Measurements from ENCODE around the gene DYSF.
"Not testable (repeated sequence)": the region's sequence is repeated elsewhere in the genome, so short reads cannot be mapped to it uniquely, and the experiment has no call there.

The DYSF gene

DNA sequence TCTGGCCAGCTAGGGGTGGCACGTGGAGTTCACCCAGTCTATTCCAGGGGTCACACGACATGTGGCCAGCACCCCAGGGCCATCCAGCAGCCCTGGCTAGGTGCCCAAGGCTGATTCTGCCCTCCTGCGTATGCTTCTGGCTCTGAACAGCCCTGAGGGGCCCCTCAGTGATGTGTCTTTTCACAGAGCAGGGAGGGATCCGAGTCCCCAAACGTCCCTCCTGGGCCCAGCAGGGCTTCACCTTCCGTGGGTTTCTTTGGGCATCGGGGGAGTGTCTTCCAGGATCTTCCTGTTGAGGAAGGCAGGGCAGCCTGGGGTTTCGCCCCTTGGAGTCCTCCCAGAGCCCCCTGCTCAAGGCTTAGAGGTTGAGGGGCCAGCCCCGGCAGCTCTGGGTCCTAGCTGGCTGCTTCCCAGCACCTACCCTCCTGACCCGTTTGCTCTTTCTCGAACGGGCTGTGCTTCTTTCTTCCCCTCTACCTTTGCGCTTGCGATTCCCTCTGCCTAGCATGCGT, 165.9 kb downstream of the DYSF start:
- DNase-seq = no peak

DNA sequence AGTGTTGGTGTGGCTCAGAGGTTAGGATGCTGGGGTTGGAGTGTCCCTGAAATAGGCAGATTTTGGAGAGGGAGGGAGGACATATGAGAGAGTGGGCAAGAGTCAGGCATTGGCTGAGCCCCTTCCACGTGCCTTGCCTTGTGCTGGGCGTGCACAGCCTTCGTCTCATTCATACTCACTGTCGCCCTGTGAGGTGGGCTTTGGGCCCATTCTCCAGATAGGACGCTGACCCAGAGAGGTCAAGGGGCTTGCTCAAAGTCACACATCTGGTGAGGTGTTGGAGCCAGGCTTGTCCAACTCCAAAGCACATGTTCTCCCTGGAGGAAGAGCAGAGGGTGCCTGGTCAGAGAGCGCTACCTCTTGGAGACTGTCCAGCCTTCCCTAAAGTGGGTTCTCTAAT, 166.8 kb downstream of the DYSF start:
- no peak for DNase-seq

DNA sequence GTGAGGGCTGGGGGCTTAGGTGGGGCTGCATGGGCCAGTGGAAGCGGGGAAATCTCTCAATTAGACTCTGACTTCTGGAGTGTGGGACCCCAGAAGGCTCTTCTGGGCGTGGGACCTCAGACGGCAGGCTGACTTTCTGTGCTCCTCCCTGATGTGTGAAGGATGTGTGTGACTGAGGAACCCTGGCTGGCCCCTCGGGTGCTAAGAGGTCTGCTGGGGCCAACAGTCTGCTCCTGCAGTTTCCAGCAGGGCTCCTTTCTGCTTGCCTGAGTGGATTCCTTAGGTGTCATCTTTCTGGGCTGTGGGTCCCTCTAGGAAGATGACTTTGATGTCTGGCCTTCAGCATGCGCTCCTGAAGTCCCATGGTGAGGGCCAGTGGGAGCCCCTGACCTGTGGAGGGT, 167.5 kb downstream of the DYSF start:
- DNase-seq = no peak

DNA sequence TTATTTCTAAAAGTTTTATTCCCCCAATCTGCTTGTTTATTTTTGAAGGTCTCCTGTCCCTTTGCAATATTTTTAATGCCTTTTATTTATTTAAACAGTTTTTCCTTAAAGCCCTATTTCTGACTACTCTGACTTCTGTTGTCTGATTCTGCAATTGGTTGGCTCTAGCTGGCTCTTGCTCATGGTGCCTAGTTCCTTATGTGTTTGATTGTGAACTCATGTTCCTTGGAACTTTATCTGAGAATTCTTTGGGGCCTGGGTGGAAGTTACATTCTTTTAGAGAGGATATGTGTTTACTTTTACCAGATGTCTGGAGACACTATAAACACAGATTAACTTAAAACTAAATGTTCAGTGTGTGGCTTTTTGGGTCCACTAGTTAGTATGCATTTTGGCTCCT, 175.9 kb downstream of the DYSF start:
- DNase-seq = no peak

DNA sequence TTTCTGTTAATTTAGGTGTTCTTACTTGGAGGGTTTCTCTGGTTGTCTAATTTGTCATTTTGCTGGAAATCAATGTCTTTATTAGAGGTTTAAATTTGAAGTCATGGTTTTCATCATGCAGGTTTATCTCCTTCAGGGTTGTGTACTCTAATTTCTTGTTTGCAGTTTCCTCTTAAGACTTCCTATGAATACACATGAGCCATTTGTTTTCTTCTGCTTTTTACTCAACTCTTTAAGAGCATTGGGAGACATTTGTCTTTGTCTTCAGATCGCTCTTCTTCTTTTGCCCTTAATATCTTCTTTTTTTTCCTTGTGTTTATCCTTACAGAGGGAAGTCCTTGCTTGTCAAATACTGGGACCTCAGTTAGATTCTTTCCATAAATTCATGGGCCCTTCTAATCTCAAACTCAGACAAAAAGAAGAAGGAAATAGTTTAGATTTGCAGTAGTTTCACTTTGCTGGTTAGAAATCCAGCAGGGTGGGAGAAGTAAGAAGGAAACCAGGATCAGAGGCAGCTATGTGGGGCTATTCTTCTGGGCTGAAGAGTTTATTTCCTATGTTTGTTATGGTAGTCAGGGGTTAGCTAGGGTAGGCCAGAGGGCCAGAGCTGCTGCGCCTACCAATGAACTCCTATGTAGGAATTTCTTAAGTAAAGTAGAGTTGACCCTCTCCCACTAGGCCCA, 176.6 kb downstream of the DYSF start:
- no peak for DNase-seq

DNA sequence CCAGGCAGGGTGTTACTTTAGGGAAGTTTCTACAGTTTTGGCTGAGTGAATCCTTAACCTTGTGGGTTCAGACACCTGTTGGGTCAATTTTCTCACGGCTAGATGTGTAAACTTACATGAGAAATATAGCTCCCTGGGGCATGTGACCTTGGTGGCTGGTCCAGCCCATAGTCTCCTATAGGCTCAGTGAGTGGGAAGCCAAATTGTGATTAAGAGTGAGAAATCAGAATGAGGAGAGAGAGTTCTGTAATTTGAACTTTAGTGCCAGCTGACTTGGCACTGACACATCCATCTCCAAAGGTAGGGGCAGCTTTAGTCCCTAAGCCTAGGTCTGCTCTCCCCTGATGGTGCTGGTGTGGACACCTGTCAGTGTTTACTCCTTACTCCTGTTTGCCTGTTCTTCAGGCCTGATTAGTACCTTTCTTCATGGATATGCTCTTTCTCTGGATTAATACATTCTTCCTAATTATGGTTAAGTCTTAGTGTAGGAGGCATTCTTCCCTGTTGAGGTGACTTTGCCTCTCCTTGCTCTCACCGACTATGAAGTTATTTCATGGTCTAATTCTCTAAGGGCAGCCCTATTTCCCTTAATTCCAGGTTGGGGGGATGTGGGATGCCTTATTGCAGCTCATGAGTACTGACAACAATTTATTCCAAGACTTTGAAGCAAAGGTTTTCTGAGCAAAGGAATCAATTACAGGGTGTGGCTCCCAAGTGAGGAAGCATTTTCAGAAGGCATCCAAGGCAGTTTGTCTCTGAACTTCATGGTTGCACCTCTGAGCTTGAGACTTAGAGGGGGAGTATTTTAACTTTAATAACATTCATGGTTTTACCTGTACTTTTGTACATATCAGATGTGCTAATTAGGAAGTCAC, 177.3 kb downstream of the DYSF start:
- no peak for DNase-seq

DNA sequence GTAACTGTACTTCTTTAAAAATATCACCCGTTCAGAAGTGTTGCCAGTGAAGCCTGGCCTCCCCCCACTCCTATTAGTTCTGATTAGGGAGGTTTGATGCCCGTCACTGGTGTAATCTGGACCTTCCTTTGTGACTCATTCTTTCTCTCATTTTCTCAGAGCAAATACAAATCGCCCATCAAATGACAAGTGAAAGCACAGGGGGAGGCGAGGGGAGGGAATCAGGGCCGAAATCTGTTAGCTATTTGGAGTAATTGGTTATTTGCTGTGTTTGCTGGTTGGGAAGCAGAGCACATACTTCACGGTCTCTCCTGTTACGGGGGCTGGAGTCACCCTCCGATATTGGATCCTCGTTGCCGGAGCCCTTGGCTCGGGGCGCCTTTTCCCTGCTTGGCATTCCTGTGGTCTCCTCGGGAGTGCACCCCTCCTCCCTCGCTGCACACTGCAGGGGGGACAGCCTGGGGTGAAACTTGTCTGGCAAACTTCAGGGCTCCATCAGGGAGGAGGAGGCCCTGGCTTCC, 178.1 kb downstream of the DYSF start:
- no peak for DNase-seq

DNA sequence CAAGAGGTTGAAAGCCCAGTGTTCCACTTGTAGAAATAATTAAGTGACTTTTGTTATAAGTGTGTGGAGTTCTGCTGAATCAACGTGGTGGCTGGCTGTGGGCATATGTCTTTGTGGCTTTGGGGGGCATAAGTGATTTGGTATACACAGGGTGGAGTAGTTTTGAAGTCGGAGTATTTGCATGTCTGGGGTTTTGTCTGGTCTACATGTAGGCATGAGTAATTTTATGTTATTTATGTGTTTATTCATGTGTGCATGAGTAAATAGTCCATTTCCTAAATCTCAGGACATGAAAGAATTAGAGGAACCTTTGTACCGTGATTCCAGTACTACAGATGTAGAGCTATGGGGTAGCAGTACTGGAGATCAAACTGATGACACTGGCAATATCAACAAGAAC, 179.7 kb downstream of the DYSF start:
- DNase-seq = no peak

DNA sequence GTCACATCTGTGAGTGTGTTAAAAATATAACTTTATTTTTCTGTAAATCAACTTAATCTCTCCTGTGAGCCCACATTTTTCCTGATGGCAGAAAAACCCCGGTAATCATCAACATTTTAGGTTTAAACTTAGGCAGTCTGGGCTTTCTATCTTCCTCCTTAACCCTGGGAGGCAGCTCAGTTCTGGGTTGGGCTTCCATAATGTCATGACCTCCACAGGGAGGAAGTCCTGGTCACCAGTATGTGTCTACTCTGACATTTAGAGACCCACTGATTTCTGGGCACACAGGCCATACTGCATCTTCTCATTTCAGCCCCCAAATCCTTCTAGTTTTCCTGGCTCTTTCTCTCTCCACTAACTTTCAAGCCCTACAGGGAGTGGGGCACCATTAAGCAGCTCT, 181.2 kb downstream of the DYSF start:
- no peak for DNase-seq

DNA sequence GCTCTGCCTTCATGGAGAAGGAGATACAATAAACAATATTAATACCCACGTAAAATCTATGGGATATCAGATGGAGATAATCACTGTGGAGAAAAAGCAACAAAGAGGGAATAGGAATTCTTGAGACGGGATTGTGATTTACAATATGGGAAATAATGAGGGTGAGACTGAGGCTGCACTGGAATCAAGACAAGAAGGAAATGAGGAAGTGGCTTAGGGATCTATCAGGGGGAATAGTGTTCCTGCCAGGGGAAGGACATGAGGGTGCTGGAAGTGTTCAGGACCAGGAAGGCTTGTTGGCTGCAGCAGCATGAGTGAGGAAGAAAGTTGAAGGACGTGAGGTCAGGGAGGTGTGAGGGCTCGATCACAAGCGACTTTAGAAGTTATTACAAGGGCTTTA, 182.4 kb downstream of the DYSF start:
- DNase-seq = no peak

DNA sequence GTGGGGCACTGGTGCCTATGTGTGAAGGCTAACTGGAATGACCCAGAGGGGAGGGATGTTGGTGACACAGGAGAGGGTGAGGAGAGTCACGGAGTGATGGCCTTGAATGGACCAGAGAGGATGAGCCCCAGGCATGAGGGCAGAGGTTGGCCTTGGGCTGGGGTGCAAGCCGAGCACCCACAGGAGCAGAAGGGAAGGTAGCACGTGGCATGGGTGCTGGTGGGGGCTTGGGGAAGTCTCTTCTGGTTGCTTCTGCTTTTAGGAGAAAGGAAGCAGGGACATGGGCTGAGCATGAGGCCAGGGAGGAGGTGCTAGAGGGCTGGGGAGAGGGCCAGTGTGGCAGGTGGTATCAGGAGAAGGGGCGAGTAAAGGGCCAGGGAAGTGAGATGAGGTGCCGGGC, 183.8 kb downstream of the DYSF start:
- DNase-seq = no peak

DNA sequence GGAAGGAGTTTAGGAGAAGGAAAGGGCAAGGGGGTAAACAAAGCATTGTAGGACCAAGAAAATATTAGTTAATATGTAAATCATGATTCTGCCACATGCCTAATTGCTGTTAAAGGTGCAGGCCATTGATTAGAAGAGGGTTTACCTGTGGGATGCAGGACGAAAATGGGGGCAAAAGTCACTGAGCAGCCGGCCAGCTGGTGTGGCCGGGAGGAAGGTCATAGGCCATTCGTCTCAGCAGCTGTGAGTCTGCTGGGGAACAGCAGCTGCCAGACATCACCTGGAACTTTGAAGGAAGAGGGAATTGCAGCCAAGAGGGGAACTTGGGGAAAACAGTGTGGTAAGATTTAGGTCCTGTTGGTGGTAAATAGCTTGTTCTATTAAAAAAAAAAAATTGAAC, 184.4 kb downstream of the DYSF start:
- no peak for DNase-seq

DNA sequence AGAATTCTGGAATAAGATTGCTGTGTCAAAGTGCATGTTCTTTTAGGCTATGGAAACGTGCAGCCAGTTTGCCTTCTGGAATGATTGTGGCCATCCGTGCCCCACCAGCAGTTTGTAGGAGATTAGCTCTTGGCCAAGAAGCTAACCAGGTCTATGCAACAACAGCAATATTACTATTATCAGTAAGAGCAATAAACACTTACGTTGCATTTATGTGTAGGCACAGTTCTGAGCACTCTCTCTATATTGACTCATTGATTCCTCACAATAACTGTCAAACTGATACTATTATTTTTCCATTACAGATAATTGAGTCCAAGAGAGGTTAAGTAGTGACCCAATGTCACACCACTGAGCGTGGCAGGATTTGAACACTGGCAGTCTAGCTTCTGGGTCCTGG, 186.4 kb downstream of the DYSF start:
- DNase-seq = no peak

DNA sequence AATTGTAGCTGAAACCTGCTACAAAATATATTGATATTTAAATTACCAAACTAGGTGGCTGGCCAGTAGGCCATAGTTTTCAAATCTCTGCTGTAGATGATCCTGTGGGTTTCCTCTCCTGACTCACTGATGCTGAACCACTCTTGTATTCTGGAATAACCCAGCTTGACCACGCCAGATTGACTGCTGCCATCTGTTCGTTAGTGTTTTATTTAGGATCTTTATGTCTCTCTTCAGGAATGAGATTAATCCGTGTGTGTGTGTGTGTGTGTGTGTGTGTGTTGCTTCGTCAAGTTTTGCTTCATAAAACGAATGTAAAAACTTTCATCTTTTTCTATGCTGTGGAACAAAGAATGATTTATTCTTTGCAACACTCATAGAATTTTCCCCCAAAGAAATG, 187.1 kb downstream of the DYSF start:
- no peak for DNase-seq

DNA sequence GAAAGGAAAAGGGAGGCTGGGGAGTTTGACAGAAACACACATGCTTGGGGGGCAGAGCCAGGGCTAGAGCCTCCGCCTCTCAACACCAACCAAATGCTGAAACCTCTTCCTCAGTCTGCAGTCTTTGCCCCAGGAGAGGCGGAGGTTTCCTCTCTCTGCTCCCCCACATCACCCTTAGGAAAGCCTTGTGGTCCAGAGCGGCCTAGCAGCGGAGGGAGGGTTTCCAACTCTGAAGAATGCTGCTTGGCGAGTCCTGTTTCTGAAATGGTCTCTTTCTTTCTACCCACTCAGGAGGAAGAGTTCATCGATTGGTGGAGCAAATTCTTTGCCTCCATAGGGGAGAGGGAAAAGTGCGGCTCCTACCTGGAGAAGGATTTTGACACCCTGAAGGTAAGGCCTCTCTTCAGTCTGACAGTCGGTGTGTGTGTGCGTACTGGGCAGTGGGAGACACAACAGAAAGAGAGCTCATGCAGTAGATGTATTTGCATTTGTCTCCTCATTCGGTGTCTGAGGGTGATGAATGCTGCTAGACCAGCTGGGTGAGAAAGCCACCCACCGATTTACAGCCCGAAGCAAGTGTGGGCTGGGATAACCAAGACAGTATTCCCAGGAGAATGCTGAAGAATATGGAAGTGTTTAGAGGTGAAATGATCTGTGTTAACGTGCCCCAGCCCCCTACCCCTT, 190.5 kb downstream of the DYSF start:
- DNase-seq = no peak

DNA sequence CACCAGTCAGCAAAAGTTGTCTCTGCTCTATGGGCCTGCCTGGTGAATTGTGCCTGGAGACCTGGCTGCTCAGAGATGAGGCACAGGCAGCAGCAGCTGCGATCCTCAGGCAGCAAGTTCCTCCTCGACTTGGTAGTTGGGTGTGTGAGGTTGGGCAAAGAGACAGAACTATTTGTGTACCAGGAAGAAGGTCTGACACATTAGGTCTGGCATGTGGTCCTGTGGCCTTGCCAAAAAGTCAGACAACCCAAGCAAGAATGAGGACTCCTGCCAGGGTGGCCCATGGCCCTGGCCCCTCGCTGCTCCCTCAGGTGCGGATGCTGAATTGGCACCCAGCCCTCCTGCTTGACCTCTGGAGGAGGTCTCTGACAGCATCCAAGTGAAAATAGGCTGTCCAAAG, 192.7 kb downstream of the DYSF start:
- DNase-seq = no peak

DNA sequence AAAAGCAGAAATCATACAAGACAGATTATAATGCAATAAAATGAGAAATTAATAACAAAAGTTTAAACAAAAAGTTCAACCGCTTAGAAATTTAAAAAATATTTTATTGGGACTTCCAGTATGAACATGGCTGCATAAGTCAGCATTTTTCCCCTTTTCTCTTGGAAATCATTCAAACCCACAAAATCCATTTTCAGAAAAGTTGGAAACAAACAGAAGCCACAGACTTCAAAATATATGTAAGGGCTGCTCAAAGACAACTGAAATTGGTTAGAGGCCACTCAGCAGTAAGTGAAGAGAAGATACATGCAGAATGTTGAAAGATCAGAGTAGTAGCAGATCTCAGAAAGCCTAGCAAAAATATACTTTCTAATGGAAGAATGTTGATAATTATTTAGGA, 194.0 kb downstream of the DYSF start:
- DNase-seq = no peak

DNA sequence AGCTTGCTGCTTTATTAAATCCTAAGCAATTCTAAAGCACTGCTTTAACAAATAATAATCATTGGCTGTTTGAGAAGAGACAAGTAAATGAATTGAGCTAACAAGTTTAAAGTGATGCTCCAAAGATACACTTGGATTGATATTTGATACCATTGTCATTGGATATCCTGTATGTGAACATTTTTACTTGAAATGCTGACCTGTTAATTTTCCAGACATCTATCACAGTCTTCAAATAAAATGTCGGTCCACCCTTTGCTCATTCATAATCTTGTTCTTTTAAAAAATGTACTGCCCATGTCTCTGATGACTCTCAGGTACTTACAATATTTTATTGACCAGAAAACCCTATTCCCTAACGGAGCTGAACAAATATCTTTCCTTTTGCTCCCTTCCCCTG, 202.1 kb downstream of the DYSF start:
- no peak for DNase-seq

DNA sequence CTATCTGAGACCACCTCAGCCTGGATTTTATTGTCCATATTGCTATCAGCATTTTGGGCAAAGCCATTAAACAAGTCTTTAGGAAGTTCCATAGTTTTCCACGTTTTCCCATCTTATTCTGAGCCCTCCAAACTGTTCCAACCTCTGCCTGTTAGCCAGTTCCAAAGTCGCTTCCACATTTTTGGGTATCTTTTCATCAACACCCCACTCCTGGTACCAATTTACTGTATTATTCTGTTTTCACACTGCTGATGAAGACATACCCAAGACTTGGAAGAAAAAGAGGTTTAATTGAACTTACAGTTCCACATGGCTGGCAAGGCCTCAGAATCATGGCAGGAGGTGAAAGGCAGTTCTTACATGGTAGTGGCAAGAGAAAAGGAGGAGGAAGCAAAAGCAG, 204.9 kb downstream of the DYSF start:
- DNase-seq = not testable (repeated sequence)

DNA sequence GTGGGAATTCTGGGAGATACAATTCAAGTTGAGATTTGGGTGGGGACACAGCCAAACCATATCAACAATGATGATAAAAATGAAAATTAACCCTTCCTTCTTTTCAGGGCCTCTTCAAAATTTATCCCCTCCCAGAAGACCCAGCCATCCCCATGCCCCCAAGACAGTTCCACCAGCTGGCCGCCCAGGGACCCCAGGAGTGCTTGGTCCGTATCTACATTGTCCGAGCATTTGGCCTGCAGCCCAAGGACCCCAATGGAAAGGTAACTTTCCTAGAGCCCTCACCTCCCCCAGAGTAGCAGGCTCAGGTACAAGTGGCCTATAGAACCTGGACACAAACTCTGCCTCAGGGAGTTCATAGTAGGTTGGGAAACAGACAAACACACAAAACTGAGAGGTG, 205.4 kb downstream of the DYSF start:
- DNase-seq = no peak

DNA sequence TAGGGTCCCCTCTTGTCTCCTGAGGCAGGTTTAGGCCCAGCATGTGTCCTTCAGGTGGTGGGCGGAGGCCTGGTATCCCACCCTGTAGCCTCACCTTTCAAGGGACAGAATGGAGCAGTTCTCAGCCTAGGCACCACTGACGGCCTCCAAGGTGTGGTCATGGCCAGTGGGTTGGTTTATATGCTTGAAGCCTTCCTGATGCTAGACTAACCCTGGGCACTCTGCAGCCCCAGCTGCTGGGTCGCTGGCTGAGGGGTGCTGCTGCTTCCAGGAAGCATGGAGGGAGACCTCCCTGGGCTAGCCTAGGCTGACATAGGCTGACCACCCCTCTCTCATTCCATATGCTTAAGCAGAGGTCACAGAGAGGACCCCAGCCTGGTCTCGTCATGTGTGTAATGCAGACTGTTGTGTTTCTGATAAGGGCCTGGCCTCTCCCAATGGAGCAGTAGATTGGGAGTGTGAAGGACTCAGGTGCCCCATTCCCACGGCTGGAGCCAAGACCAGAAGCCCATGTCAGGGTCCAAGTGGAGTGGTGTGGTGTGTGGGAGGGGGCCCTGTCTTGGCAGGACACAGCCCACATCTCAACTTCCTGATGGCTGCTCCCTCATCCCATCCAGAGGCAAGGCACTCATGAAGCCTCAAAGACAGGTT, 206.6 kb downstream of the DYSF start:
- DNase-seq = no peak

DNA sequence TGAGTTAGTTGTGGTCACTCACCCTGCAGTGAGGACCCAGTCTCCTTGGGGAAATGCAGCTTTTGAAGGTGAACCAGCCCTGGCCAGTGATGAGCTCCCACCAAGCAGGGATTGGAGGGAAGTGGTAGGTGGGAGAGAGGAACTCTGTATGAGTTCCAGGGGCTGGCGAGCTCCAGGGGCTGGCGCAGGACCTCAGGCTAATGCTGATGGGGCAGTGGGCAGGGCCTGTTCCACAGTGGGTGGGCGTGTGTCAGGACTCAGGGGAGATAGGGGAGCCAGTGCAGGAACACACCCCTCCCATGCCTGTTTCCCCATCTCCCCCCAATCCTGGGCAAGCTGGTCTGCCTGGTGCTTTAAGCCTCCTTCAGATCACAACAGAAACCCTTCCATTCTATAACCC, 208.4 kb downstream of the DYSF start:
- DNase-seq = no peak
